ENCODE data around the gene FAM168A. TPM values are rescaled to one million over a fixed set of nuclear protein-coding genes. Genes with fewer than 3 reads are reported as not detected.

The FAM168A gene
- total RNA-seq, 1 donor from 2014 or later = 31.0 TPM

GRCh38 chr11:73510877-73511276 is 87.0 kb downstream of the FAM168A start:
- Histone ChIP-seq H3K4me3 (no peak overlapping the region), H3K9me3 (no peaks in the 10 kb centered on the region), H3K27me3 (ENCODE audit: low read depth) (no peaks in the 10 kb centered on the region), H3K27ac (no peak overlapping the region), H3K4me1 (no peaks in the 10 kb centered on the region), H3K36me3 (no peaks in the 10 kb centered on the region)
- intact Hi-C loops (cut with DNase I) = no loop called here
- DNase-seq = no peak
- no peak for TF ChIP-seq CTCF (IDR thresholded peaks at IDR 0.05)
- no peak for ATAC-seq

DNA sequence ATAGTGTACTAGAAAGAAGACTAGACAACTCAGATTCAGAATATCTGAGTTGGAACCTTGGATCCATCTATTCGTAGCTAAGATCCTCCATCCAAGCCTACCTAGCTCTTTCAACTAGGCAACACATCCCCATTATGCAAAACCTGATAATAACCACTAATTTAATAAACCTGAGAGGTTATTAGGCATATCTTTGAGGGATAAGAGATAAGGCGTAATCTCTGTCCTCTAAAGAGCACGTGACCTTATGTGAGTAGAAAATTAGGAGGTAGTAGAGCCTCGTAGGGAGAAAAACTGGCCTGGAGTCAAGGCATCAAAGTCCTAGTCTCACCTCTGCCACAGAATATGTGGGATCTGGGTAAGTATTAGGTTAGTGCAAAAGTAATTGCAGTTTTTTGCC is 87.8 kb downstream of the FAM168A start:
- intact Hi-C loops (cut with DNase I) = no loop called here
- no peak for ATAC-seq

GRCh38 chr11:73509188-73509587 is 88.7 kb downstream of the FAM168A start:
- ATAC-seq (no peak), DNase-seq (no peak)
- H3K9me3 ChIP-seq = no peaks in the 10 kb centered on the region
- no peak overlapping the region for H3K4me3 ChIP-seq
- H3K36me3 ChIP-seq = no peaks in the 10 kb centered on the region
- TF ChIP-seq CTCF (IDR thresholded peaks at IDR 0.05) = no peak
- H3K27me3 ChIP-seq (ENCODE audit: low read depth) = no peaks in the 10 kb centered on the region
- H3K4me1 ChIP-seq = no peaks in the 10 kb centered on the region
- intact Hi-C loops (cut with DNase I) = no loop called here
- H3K27ac ChIP-seq = no peak overlapping the region

More for the DNA sequence above, 87.8 kb downstream of the FAM168A start:
- Histone ChIP-seq H3K27ac (no peak overlapping the region), H3K36me3 (no peaks in the 10 kb centered on the region), H3K27me3 (ENCODE audit: low read depth) (no peaks in the 10 kb centered on the region), H3K4me1 (no peaks in the 10 kb centered on the region), H3K4me3 (no peak overlapping the region), H3K9me3 (no peaks in the 10 kb centered on the region)
- DNase-seq = no peak
- TF ChIP-seq CTCF (IDR thresholded peaks at IDR 0.05) = no peak

DNA sequence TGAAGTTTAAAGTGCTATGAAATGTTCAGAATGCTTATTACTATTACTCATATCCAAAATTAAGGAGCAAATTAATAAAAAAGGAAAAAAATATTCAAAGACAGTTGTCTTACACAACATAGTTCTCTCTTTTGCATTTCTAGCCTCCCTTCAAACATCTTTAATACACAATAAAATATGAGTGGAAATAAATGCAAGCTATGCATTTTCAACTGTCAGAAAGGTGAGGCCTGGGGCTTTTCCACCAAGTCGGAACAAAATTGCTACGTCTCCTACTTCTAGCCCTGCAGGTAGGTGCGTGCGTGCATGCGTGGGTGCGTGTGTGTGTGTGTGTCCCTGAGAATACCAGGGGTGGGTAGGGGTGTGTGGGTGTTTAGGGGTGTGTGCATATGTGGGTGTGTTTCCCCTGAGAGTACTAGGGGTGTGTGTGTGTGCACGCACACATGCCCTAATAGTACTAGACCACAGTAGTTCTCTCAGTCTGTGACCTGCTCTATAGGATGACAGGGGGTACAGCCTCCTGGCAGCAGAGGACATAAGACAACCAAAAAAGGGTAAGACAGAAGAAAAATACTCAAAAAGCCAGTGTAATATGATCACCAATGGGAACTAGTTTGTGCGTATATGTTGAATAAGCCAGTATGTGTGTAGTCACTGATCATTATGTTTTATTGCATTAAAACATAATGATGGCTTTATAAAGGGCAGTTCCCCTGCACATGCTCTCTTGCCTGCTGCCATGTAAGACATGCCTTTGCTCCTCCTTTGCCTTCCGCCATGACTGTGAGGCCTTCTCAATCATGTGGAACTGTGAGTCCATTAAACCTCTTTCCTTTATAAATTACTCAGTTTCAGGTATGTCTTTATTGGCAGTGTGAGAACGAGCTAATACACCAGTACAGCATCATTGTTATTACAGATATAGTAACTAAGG is 89.4 kb downstream of the FAM168A start:
- DNase-seq = no peak
- TF ChIP-seq CTCF (IDR thresholded peaks at IDR 0.05) = no peak
- Histone ChIP-seq H3K9me3 (no peaks in the 10 kb centered on the region), H3K27ac (no peak overlapping the region), H3K4me1 (no peaks in the 10 kb centered on the region), H3K4me3 (no peak overlapping the region), H3K27me3 (ENCODE audit: low read depth) (no peaks in the 10 kb centered on the region), H3K36me3 (no peaks in the 10 kb centered on the region)
- ATAC-seq = no peak
- intact Hi-C loops (cut with DNase I) = no loop called here

DNA sequence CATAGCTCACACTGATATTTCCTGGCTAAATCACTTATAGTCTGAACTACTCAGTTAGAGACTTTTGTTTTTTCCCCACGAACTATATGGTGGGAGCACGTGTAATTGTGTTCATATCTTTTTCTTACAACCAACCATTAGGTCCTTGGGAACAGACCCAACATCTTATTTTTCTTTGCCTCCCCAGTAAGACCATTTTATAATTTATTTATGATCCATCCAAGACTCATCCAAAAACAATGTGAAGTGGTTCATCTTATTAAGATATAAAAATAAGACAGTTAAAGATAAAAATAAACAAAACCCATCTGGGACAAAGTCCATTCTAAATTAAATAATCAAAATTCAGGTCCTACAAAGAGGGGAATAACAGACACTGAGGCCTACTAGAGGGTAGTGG is 90.8 kb downstream of the FAM168A start:
- H3K4me1 ChIP-seq = no peaks in the 10 kb centered on the region
- no peaks in the 10 kb centered on the region for H3K9me3 ChIP-seq
- ATAC-seq (no peak), DNase-seq (no peak)
- no peaks in the 10 kb centered on the region for H3K36me3 ChIP-seq
- no peak for TF ChIP-seq CTCF (IDR thresholded peaks at IDR 0.05)
- intact Hi-C loops (cut with DNase I) = no loop called here
- H3K27me3 ChIP-seq (ENCODE audit: low read depth) = no peaks in the 10 kb centered on the region
- no peak overlapping the region for H3K27ac ChIP-seq
- no peak overlapping the region for H3K4me3 ChIP-seq
